ES-I3 (cell line): ENCODE measurements around the gene POTEJ.
"Not testable (repeated sequence)": the region's sequence is repeated elsewhere in the genome, so short reads cannot be mapped to it uniquely, and the experiment has no call there.

ENCODE experiments used
- H3K36me3 ChIP-seq: 2 replicates; pipeline ENCODE4 v1.6.1; 2013; ENCODE audit warnings: mild to moderate bottlenecking, low read length, control low read depth, moderate library complexity; ENCODE audit not compliant: insufficient read depth
- H3K4me1 ChIP-seq: 2 replicates; pipeline ENCODE4 v1.6.1; 2013; ENCODE audit warnings: mild to moderate bottlenecking, control low read depth, low read length; ENCODE audit not compliant: insufficient read depth
- H3K9ac ChIP-seq: 2 replicates; pipeline ENCODE4 v1.6.1; 2013; ENCODE audit warnings: low read depth, mild to moderate bottlenecking, low read length, moderate library complexity
- H3K9me3 ChIP-seq: 2 replicates; pipeline ENCODE4 v1.6.1; 2013; ENCODE audit warnings: mild to moderate bottlenecking, low read length, moderate library complexity; ENCODE audit not compliant: control insufficient read depth, insufficient read depth

POTEJ gene

GRCh38 chr2:130664506-130664905 lies 53.3 kb downstream of the POTEJ start:
- not testable (repeated sequence) for H3K9ac ChIP-seq, H3K9me3 ChIP-seq, H3K4me1 ChIP-seq, H3K36me3 ChIP-seq

- H3K36me3 ChIP-seq, H3K9ac ChIP-seq, H3K4me1 ChIP-seq, H3K9me3 ChIP-seq: not testable (repeated sequence)
These were observed 54.4 kb downstream of the POTEJ start for GRCh38 chr2:130665596-130665995.

GRCh38 chr2:130667516-130667915 lies 56.3 kb downstream of the POTEJ start:
- not testable (repeated sequence) for H3K4me1 ChIP-seq, H3K9ac ChIP-seq, H3K36me3 ChIP-seq

GRCh38 chr2:130670026-130670745 lies 58.9 kb downstream of the POTEJ start:
- H3K4me1 ChIP-seq, H3K9me3 ChIP-seq, H3K9ac ChIP-seq, H3K36me3 ChIP-seq: not testable (repeated sequence)

More at GRCh38 chr2:130667516-130667915, 56.3 kb downstream of the POTEJ start:
- H3K9me3 ChIP-seq, result not testable (repeated sequence)

GRCh38 chr2:130692041-130692770 lies 81.0 kb downstream of the POTEJ start:
- H3K4me1 ChIP-seq, H3K9ac ChIP-seq, H3K36me3 ChIP-seq, H3K9me3 ChIP-seq: not testable (repeated sequence)

GRCh38 chr2:130693474-130693873 lies 82.2 kb downstream of the POTEJ start:
- H3K4me1 ChIP-seq, H3K36me3 ChIP-seq, H3K9me3 ChIP-seq: not testable (repeated sequence)
- H3K9ac ChIP-seq, result peak overlapping the region; percentile 38; the same call in 1 of the 2 replicates

GRCh38 chr2:130703250-130703649 lies 92.0 kb downstream of the POTEJ start:
- not testable (repeated sequence) for H3K4me1 ChIP-seq, H3K9me3 ChIP-seq, H3K9ac ChIP-seq, H3K36me3 ChIP-seq
